Fibroblast of mammary gland (primary cell): ENCODE results near the gene ARHGAP28.

ENCODE experiments used
- DNase-seq: peaks from one replicate; pipeline ENCODE4 v3.0.0-alpha.2; 2010; ENCODE audit warnings: low read depth
- H3K4me3 ChIP-seq: 2 replicates; pipeline ENCODE4 v1.5.1; 2011; ENCODE audit warnings: low read depth, mild to moderate bottlenecking, low read length, moderate library complexity; ENCODE audit not compliant: control insufficient read depth
- CTCF ChIP-seq: conservative IDR thresholded peaks from 2 replicates; pipeline ENCODE4 v1.5.1; 2011; ENCODE audit warnings: low read depth, low read length, inconsistent platforms; ENCODE audit not compliant: control insufficient read depth, insufficient read depth

ARHGAP28 gene

GRCh38 chr18:6748241-6748640 lies 18.7 kb downstream of the ARHGAP28 start:
- TF ChIP-seq CTCF: no peak
- H3K4me3 ChIP-seq: no peak overlapping the region
- no peak for DNase-seq

GRCh38 chr18:6750411-6750810 lies 20.9 kb downstream of the ARHGAP28 start:
- TF ChIP-seq CTCF: no peak
- no peak for DNase-seq
- H3K4me3 ChIP-seq: no peak overlapping the region

- TF ChIP-seq CTCF: no peak
- no peak overlapping the region for H3K4me3 ChIP-seq
- peak; percentile 33 for DNase-seq
These were observed 21.7 kb downstream of the ARHGAP28 start for GRCh38 chr18:6751222-6751621.

GRCh38 chr18:6752202-6752860 lies 22.8 kb downstream of the ARHGAP28 start:
- DNase-seq: peak; percentile 54
- no peak overlapping the region for H3K4me3 ChIP-seq
- TF ChIP-seq CTCF: no peak

- TF ChIP-seq CTCF: no peak
- DNase-seq: no peak
- no peak overlapping the region for H3K4me3 ChIP-seq
These were observed 25.6 kb downstream of the ARHGAP28 start for GRCh38 chr18:6755107-6755506.

GRCh38 chr18:6757931-6758330 lies 28.4 kb downstream of the ARHGAP28 start:
- TF ChIP-seq CTCF: no peak
- no peak overlapping the region for H3K4me3 ChIP-seq
- DNase-seq: peak; percentile 20

GRCh38 chr18:6759579-6759978 lies 30.1 kb downstream of the ARHGAP28 start:
- TF ChIP-seq CTCF: no peak
- no peak for DNase-seq
- H3K4me3 ChIP-seq: no peak overlapping the region
